Glomerular visceral epithelial cell (primary cell): Measurements from ENCODE around the gene ZCCHC9.

ENCODE experiments used
- DNase-seq: peaks from one replicate; pipeline ENCODE4 v3.0.0-alpha.2; 2016; ENCODE audit errors: extremely low spot score

The ZCCHC9 gene

GRCh38 chr5:81355291-81356251, 54.2 kb downstream of the ZCCHC9 start:
- DNase-seq = no peak

DNA sequence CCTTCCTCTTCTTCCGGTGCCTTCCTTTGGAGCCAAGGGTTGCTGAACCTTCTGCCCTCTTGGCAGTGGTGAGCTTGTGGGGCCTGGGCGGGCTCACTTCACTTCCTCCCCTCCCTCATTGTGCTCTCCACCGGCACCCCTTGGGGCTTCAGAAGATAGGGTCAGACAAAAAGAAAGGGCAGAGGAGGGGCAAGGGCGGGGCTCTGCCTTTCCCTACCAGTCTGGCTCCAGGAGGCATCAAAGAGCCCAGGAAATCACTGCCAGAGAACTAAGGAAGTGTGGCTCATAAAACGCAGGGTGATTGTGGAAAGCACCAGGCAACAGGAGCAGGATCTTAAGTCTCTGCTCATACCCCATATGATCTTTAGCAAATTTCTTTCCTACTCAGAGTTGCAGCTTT, 57.7 kb downstream of the ZCCHC9 start:
- DNase-seq = peak; percentile 4

- no peak for DNase-seq
These were observed 58.5 kb downstream of the ZCCHC9 start for GRCh38 chr5:81359881-81360280.

DNA sequence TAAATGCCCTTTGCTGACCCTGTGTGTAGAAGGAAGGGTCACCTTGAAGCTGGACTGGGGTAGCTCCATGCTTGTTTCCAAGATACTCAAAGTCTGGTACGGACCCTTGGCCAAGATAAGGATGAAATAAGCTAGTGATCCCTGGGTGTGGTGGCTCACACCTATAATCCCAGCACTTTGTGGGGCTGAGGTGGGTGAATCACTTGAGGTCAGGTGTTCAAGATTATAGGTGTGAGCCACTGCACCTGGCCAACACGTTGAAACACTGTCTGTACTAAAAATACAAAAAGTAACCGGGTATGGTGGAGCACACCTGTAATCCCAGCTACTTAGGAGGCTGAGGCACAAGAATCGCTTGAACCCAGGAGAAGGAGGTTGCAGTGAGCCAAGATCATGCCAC, 59.3 kb downstream of the ZCCHC9 start:
- DNase-seq = no peak

DNA sequence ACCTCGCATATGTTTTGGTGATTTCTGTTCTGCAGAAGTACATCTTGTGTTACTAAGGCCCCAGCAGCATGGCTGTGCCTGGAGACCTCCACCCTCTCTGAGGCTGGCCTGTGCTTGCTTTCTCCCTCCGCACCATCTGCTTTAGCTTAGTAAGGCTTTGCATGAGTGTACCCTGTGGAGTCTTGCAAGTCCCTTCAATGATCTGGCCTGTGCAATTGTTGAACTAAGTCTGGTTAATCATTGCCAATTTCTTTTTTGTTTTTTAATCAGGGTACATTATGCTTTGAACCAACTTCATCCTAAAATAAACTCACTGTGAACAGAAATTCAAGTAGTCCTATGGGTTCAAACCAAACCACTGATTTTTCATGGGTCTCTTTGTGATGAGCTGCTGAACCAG, 60.2 kb downstream of the ZCCHC9 start:
- DNase-seq = no peak
